Measurements from ENCODE around the gene OTOGL.

The OTOGL gene

DNA sequence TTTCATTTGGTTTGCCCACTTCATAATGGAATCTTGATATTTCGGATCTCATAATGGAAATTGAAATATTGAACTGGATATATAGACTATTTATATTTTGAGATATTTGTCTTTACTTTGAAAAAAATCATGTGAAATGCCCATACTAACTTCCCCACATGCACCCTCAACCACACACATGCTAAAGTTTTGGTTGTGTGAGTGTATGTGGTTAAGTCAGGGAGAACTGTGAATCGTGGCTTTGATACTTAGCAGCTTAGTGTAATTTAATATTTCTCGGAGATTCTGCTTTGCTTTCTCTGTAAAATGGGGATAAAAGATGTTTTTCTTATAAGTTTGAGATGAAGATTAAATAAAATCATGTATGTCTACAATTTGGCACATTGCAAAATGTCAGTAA lies 162.1 kb downstream of the OTOGL start:
- no peak overlapping the region for H3K27ac Mint-ChIP-seq
- H3K4me3 Mint-ChIP-seq = no peak overlapping the region
- no peaks in the 10 kb centered on the region for H3K4me1 Mint-ChIP-seq
- no peaks in the 10 kb centered on the region for H3K36me3 Mint-ChIP-seq
- peaks cover 4% of the 10 kb centered on the region for H3K27me3 Mint-ChIP-seq
- H3K9me3 Mint-ChIP-seq = no peaks in the 10 kb centered on the region

DNA sequence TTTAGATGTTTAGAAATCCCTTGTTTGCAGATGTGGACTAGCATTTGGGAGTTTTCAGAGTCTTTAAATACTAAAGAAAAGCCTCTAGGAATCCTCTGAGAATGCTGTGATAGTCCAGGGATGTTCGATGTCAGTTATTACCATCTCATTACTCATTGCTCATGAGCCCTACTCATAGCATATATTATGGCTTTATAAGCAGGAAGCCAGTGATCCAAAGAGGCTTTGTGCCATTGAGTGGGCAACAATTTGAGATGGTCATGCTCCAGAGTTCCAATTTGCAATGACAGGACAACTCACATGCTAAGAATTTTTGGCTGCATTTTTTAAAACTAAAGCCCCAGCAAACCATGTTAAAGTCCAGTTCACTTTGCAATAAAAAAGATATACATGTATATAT lies 163.0 kb downstream of the OTOGL start:
- Mint-ChIP-seq H3K4me3 (no peak overlapping the region), H3K27me3 (no peaks in the 10 kb centered on the region), H3K9me3 (no peaks in the 10 kb centered on the region), H3K36me3 (no peaks in the 10 kb centered on the region), H3K27ac (no peak overlapping the region), H3K4me1 (no peaks in the 10 kb centered on the region)

DNA sequence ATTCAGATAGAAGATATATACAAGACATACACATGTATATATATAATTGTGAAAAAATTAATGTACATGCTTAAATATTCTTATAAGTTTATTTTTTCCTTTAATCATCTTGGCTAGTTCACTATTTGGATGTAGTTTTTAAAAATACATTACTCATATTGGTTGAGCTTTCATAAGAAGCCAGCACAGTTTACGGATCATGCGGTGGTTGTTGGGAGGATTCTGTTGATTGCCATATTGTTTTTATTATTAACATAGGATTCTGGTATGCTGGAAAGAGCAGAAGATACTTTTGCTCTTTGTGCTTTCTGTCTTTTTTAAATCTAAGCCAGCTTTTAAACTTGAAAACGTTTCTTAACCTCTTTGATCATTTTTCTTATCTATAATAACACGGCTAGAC lies 163.4 kb downstream of the OTOGL start:
- H3K4me1 Mint-ChIP-seq = no peaks in the 10 kb centered on the region
- H3K9me3 Mint-ChIP-seq = no peaks in the 10 kb centered on the region
- no peak overlapping the region for H3K27ac Mint-ChIP-seq
- H3K4me3 Mint-ChIP-seq = no peak overlapping the region
- H3K36me3 Mint-ChIP-seq = no peaks in the 10 kb centered on the region
- H3K27me3 Mint-ChIP-seq = no peaks in the 10 kb centered on the region

DNA sequence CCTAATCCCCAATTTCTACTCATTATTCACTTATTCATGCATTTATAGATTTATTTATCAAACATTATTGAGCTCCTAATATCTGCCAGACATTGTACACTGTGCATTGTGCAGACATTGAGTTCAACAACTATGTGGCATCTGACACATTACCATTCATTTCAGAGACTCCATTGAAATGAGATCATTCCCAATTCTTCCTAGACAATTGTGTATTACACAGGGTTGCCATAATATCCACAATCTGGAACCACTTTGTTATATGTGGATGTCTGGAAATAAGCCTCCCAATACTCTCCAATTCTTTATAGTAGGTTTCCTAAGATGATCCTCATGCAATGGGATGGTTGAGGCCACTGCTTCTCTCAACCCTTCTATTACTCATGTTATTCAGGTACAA lies 165.0 kb downstream of the OTOGL start:
- no peaks in the 10 kb centered on the region for H3K4me1 Mint-ChIP-seq
- no peak overlapping the region for H3K4me3 Mint-ChIP-seq
- H3K27me3 Mint-ChIP-seq = peaks cover 5% of the 10 kb centered on the region
- no peaks in the 10 kb centered on the region for H3K36me3 Mint-ChIP-seq
- no peak overlapping the region for H3K27ac Mint-ChIP-seq
- no peaks in the 10 kb centered on the region for H3K9me3 Mint-ChIP-seq

DNA sequence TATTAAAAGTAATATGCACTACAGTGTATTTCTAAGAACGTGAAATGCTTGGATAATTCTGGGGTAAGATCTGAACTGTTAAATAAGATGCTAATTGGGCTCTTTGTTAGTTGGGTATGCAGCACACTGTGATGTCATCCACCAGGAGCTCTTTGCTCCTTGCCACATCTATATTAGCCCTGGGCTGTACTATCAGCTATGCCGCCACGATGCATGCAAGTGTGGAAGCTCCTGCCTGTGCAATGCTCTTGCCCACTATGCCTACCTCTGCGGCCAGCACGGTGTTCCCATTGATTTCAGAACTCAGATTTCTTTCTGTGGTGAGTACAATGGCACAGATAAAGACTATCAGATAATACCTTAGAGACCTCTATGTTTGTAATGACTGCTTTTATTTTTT lies 165.6 kb downstream of the OTOGL start:
- no peak overlapping the region for H3K4me3 Mint-ChIP-seq
- no peaks in the 10 kb centered on the region for H3K9me3 Mint-ChIP-seq
- H3K4me1 Mint-ChIP-seq = no peaks in the 10 kb centered on the region
- H3K27me3 Mint-ChIP-seq = peaks cover 5% of the 10 kb centered on the region
- no peaks in the 10 kb centered on the region for H3K36me3 Mint-ChIP-seq
- H3K27ac Mint-ChIP-seq = no peak overlapping the region

DNA sequence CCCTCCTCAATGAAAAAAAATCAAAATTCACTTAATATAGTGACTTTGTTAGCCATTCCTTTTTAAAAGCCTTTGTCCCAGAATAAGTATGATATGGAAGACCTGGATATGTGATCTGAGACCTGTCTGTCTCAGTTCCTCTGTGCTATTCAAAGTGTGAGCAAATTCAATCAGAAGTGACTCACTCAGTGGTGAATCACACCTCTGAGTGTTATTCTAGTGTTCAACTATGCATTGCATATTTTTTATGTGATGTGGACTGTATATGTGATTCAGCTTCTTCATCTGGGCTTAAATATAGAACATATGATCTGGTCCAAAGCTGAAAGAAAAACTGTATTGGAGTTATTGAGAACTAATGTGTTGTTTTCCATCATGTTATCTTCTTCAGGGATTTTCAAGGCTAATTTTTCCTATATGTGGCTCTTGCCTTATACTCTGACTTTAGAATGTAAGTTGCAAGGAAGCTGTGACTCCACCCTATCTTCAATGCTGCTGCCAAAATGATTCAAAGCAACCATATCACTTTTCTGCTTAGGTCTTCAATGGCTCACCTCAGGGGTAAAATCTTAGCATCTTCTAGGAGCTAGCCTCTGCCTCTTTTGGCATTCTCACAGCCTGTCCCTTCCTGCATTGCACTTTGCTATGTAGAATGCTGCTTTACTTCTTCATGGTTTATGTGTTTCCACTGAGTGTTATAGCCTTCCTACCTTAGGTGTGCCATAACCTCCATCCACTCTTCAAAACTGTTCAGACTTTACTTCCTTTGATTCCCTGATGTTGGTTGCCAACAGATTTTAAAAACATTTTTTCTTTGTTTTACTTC lies 169.8 kb downstream of the OTOGL start:
- Mint-ChIP-seq H3K36me3 (no peaks in the 10 kb centered on the region), H3K9me3 (no peaks in the 10 kb centered on the region), H3K27me3 (peaks cover 5% of the 10 kb centered on the region), H3K27ac (peak overlapping the region; percentile 5), H3K4me1 (no peaks in the 10 kb centered on the region), H3K4me3 (no peak overlapping the region)

DNA sequence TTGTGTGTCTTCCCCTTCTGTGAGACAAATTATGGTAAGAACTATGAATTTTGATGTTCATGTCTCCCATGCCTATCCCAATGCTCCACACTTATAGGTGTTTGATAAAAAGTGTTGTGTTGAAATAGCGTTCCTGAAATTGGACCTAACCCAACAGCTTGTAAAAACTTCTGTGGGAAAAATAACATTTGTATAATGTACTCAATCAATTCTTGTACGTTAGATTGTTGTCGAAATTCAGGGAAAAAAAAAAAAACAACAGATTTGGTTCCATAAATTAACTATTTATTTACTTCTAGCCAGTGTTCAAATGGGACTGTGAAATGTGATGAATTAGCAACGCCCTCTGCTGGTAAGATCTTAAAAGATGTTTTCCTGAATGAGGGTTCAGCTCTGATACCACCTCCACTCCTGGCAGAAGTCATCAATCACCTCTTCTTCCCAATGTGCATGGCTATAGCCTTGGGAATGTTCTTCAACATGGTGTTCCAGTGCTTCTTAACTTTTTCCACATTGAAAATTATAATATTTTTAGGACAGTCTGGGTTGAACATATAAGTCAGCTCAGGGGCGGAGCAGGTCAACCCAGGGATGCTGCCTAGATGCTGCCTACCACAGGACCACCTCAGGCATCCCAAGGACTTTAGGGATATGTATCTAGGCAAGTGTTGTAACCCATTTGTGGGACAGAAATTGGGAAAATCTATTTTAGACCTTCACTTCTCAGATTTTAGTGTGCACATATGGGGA lies 170.6 kb downstream of the OTOGL start:
- no peak overlapping the region for H3K4me3 Mint-ChIP-seq
- H3K27me3 Mint-ChIP-seq = peaks cover 5% of the 10 kb centered on the region
- no peaks in the 10 kb centered on the region for H3K9me3 Mint-ChIP-seq
- H3K27ac Mint-ChIP-seq = no peak overlapping the region
- no peaks in the 10 kb centered on the region for H3K4me1 Mint-ChIP-seq
- no peaks in the 10 kb centered on the region for H3K36me3 Mint-ChIP-seq

DNA sequence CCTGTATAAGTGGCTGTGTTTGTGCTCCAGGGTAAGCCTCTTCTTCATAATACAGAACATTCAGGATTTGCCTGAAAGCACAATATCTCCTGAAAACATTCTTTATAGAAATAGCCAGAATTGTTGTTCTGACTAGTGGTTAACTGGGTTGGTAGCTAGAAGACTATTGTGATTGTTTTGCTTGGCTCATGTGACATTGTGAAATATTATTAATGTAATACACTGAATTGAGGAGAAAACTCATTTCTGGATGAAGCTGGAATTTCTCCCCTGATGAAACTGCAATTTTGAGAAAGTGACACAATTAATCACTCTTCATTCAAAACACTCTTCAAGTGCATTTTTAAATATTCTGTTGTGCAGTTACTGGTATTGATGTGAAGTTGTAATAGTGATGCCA lies 172.4 kb downstream of the OTOGL start:
- H3K9me3 Mint-ChIP-seq = no peaks in the 10 kb centered on the region
- peaks cover 5% of the 10 kb centered on the region for H3K27me3 Mint-ChIP-seq
- no peak overlapping the region for H3K27ac Mint-ChIP-seq
- no peaks in the 10 kb centered on the region for H3K36me3 Mint-ChIP-seq
- no peak overlapping the region for H3K4me3 Mint-ChIP-seq
- H3K4me1 Mint-ChIP-seq = no peaks in the 10 kb centered on the region

DNA sequence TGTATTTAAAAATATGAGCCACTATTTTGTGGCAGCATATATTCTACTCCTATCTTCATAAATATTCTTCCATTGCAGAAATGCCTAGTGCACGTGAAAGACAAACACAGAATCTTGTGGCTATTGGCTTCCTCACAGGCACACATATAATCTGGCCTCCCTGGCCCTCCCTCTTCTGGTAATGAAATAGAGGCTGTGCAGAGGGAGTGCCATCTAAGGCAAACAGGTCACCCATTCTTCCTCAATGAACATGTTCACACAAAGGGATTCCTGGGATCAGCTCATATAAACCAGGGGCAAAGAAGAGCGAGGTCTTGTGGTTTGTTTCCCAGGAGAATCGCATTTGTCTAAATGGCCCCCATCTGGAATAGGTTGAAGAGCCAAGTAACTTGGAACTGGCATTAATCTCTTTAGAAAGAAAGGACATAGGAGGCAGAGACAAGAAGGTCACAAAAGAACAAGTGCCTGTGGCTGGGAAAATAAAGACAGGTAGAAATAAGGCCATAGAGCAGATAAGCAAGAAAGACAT lies 173.1 kb downstream of the OTOGL start:
- no peaks in the 10 kb centered on the region for H3K9me3 Mint-ChIP-seq
- H3K4me1 Mint-ChIP-seq = no peaks in the 10 kb centered on the region
- no peaks in the 10 kb centered on the region for H3K36me3 Mint-ChIP-seq
- H3K4me3 Mint-ChIP-seq = no peak overlapping the region
- no peak overlapping the region for H3K27ac Mint-ChIP-seq
- H3K27me3 Mint-ChIP-seq = peaks cover 5% of the 10 kb centered on the region

DNA sequence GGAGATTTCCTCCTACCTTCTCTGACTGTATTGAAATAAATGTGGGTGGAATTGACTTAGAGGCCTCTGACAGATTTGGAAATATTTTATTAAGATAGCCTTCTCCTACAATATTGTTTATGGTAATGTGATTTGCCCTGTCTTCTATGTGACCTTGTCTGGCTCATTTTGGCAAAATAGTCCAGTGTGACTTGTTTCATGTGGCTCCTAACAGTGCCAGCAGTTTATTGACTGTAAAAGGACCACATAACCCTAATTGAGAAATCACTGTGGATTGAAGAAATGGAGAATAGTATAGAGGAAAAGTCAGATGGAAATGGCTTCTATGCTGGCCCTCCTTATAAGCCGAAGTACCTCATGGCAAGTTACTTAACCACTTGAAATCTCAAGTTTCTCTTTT lies 173.8 kb downstream of the OTOGL start:
- Mint-ChIP-seq H3K9me3 (no peaks in the 10 kb centered on the region), H3K36me3 (no peaks in the 10 kb centered on the region), H3K4me1 (no peaks in the 10 kb centered on the region), H3K27ac (no peak overlapping the region), H3K27me3 (peaks cover 5% of the 10 kb centered on the region), H3K4me3 (no peak overlapping the region)

DNA sequence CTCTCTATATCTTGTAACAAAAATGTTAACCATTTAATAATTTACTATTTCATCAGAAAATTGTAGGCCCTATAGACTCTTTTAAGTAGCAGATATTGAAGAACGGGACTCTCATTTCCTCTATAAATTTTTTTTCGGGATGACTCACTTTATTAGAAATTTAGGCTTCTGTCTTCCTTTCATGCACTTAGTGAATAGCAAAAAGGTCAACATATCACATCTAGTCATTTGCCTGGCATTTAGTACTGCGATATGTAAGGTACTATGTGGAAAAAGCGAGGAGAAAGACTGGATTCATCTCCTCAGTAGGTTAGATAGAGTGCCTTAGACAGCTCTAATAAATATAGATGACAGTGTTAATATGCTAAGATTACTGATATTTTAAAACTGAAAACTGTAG lies 178.4 kb downstream of the OTOGL start:
- Mint-ChIP-seq H3K4me3 (no peak overlapping the region), H3K27me3 (no peaks in the 10 kb centered on the region), H3K36me3 (no peaks in the 10 kb centered on the region), H3K4me1 (no peaks in the 10 kb centered on the region), H3K9me3 (peaks cover 7% of the 10 kb centered on the region), H3K27ac (no peak overlapping the region)

DNA sequence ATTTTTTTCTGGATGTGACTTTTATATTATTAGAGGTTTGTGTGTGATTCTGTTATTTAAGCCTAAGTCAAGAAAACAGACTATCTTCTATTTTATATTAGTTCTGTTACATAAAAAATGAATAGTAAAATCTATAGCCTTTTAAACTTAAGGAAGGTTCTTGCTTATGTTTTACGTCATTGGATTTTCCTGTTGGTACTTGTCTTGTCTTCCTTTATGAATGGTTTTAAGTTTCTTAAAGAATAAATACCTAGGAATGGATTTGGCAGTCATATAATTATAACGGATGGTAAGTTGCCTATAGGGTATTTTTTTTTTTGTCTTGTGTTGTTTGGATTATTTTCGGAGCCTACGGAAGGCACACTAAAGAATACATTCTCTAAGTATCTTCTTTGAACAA lies 182.9 kb downstream of the OTOGL start:
- H3K36me3 Mint-ChIP-seq = no peaks in the 10 kb centered on the region
- H3K27me3 Mint-ChIP-seq = peaks cover 1% of the 10 kb centered on the region
- H3K4me1 Mint-ChIP-seq = no peaks in the 10 kb centered on the region
- no peak overlapping the region for H3K4me3 Mint-ChIP-seq
- H3K27ac Mint-ChIP-seq = no peak overlapping the region
- H3K9me3 Mint-ChIP-seq = peaks cover 7% of the 10 kb centered on the region

DNA sequence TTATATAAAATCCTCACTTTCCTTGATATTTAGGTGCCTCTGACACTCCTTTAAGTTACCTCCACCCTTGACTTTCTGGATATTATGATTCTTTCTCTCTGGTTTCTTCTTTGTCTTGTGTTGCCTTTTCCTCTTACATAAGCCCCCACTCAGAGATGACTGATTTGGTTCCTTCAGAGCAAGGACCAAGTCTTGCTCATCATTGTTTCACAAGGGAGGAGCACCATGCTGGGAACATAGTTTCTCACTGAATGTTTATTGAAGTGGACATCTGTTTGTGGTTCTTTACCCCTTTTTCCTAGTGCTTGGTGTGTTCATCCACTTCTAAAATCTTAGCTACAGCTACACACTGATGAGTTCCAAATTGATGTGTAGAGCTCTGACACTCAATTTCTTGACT lies 183.4 kb downstream of the OTOGL start:
- Mint-ChIP-seq H3K4me1 (no peaks in the 10 kb centered on the region), H3K27me3 (peaks cover 1% of the 10 kb centered on the region), H3K4me3 (no peak overlapping the region), H3K9me3 (peaks cover 7% of the 10 kb centered on the region), H3K27ac (no peak overlapping the region), H3K36me3 (no peaks in the 10 kb centered on the region)

DNA sequence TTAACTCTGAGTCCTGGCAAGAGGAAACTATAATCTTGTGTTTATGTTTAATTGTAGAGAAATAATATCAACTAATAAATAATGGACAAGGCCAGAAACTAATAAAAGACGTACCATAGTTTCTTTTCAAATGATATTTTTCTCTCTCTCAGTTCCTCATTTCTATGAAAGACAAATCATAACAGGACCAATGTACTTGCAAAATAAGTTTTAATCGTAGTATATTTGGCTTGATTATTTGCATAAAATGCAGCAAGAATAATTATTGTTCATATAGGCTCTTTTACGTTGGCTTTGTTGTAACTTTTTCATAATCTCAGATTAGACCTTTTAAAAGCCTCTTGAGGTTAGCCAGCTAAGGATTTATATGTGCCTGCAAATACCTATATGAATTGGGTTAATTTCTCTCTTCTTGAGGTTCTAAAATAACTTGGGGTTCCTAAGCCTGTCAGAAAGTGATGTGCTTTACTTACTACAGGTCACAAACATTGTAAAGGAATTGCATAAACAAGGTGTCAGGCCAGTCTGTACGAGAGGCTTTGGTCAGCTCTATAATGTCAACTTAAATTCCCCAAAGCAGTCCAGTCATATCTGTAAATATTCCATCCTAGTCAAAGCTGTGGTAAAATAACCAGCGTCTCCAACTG lies 191.9 kb downstream of the OTOGL start:
- Mint-ChIP-seq H3K9me3 (no peaks in the 10 kb centered on the region), H3K27me3 (peaks cover 4% of the 10 kb centered on the region), H3K27ac (no peak overlapping the region), H3K4me1 (no peaks in the 10 kb centered on the region), H3K4me3 (no peak overlapping the region), H3K36me3 (no peaks in the 10 kb centered on the region)

DNA sequence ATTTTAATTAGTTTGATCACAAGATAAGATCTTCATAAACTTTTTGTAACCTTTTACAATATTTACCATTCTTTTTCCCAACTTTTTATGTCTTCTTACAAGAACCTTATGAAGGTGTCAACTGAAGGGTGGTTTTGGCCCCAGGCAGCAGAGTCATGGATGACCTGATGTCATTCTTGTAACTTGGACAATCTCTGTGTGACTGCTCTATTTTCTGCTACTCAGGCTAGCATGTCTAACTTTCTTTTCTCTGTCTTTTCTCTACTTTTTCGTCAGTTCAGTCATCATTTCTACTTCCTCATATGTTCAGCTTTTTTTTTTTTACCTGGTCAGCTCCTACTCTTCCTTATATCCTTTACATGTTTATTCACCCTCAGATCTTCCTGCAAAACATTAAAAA lies 194.0 kb downstream of the OTOGL start:
- peaks cover 4% of the 10 kb centered on the region for H3K27me3 Mint-ChIP-seq
- no peak overlapping the region for H3K27ac Mint-ChIP-seq
- H3K9me3 Mint-ChIP-seq = no peaks in the 10 kb centered on the region
- no peaks in the 10 kb centered on the region for H3K36me3 Mint-ChIP-seq
- H3K4me1 Mint-ChIP-seq = no peaks in the 10 kb centered on the region
- H3K4me3 Mint-ChIP-seq = no peak overlapping the region

DNA sequence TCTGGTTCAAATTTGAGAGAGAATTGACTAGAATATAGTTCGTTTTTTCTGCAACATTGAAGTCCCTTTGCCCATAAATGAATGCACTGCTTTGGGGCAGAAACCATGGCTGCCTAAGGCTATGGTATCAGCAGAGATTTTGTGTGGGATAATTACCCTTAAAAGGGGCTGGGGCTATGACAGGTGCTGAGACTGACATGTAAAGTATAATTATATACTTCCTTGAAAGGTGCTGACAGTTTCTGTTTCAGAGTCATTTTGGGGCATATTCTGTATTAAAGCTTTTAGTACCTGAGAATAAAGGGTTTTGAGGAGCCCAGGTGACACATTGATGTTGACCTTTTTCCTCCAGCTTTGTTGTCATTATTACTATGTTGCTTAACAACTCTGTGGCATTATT lies 194.4 kb downstream of the OTOGL start:
- no peaks in the 10 kb centered on the region for H3K36me3 Mint-ChIP-seq
- H3K4me3 Mint-ChIP-seq = no peak overlapping the region
- H3K4me1 Mint-ChIP-seq = no peaks in the 10 kb centered on the region
- no peaks in the 10 kb centered on the region for H3K9me3 Mint-ChIP-seq
- no peak overlapping the region for H3K27ac Mint-ChIP-seq
- peaks cover 2% of the 10 kb centered on the region for H3K27me3 Mint-ChIP-seq

All from activated naive CD4-positive, alpha-beta T cell treated with anti-CD3 and anti-CD28 coated beads, Interleukin-2, amount 50 U/mL, for 24 hours (primary cell).